GM12878 (cell line): Measurements from ENCODE around the gene PPDPF. TPM values are rescaled to one million over a fixed set of nuclear protein-coding genes. Genes with fewer than 3 reads are reported as not detected.

Experiments used
- ATAC-seq: fragments of 200-7000 bp; cut with Tn5 transposase; 3 replicates; pipeline ENCODE4 v1.9.1; 2020; ENCODE audit warnings: mild to moderate bottlenecking, moderate library complexity
- BruUV-seq: library from RNA; stranded (reverse); fragments of 400-500 nt; replicated peaks from 2 replicates; lab custom pipeline; 2021; lab: Mats Ljungman, UMichigan
- CTCF ChIA-PET: fragments of 300-600 bp; sonication (Branson Sonifier 250); formaldehyde crosslinking; extraction: SDS; loops from one replicate; lab custom pipeline; 2021; ENCODE audit warnings: inconsistent platforms; lab: Yijun Ruan, JAX
- POLR2A ChIA-PET: fragments of 350-600 bp; formaldehyde crosslinking; extraction: SDS; loops from one replicate; lab custom pipeline; 2021; ENCODE audit warnings: inconsistent platforms; lab: Charles Lee
- RAD21 ChIA-PET: fragments of 300-600 bp; sonication (Branson Sonifier 250); formaldehyde crosslinking; loops from one replicate; lab custom pipeline; 2023; ENCODE audit warnings: antibody characterized with exemption; ENCODE audit not compliant: unreplicated experiment; lab: Charles Lee
- SMC1A ChIA-PET: fragments of 300-600 bp; sonication (Branson Sonifier 250); formaldehyde crosslinking; loops from one replicate; lab custom pipeline; 2023; ENCODE audit not compliant: unreplicated experiment, uncharacterized antibody; lab: Charles Lee
- DNase-seq: peaks from one replicate; pipeline ENCODE4 v3.0.0-alpha.2; 2011; ENCODE audit warnings: low read depth, low spot score
- FAIRE-seq: peaks from 3 replicates; lab custom pipeline; 2011; peaks lifted over from hg19 to GRCh38; lab: Jason Lieb, UNC
- H2AFZ ChIP-seq: 2 replicates; pipeline ENCODE4 v1.6.0; 2011; ENCODE audit warnings: low read depth, low read length, control low read depth; ENCODE audit not compliant: control insufficient read depth
- H3K27ac ChIP-seq: 2 replicates; pipeline ENCODE4 v1.5.1; 2011; ENCODE audit warnings: control low read depth; ENCODE audit not compliant: control insufficient read depth, insufficient read depth
- H3K27me3 ChIP-seq, 2 experiments: replicated peaks in 1 of 2; 2 replicates each; pipeline versions ENCODE4 v1.6.0 to v1.6.1; 2011; ENCODE audit warnings: low read length in 1 of 2; ENCODE audit not compliant: control insufficient read depth in 2 of 2, insufficient read depth in 2 of 2
- H3K36me3 ChIP-seq, 2 experiments: 2 replicates each; pipeline ENCODE4 v1.5.1; 2011; ENCODE audit warnings: low read length in 1 of 2; ENCODE audit not compliant: control insufficient read depth in 2 of 2, insufficient read depth in 2 of 2
- H3K4me1 ChIP-seq: 2 replicates; pipeline ENCODE4 v1.6.1; 2011; ENCODE audit warnings: mild to moderate bottlenecking, low read length, moderate library complexity, mixed read lengths; ENCODE audit not compliant: control insufficient read depth, insufficient read depth
- H3K4me2 ChIP-seq: 2 replicates; pipeline ENCODE4 v1.6.0; 2011; ENCODE audit warnings: control low read depth; ENCODE audit not compliant: control insufficient read depth, insufficient read depth
- H3K4me3 ChIP-seq: fragments of 200-600 bp; sonication (generic); 2 replicates; pipeline ENCODE4 v1.5.1; 2016
- H3K79me2 ChIP-seq: 2 replicates; pipeline ENCODE4 v1.6.0; 2011; ENCODE audit warnings: low read length; ENCODE audit not compliant: control insufficient read depth, insufficient read depth
- H3K9ac ChIP-seq: 2 replicates; pipeline ENCODE4 v1.8.0; 2011; ENCODE audit warnings: low read length, control low read depth, mixed read lengths; ENCODE audit not compliant: control insufficient read depth, insufficient read depth
- H3K9me3 ChIP-seq: replicated peaks from 3 replicates; pipeline ENCODE4 v1.5.1; 2011; ENCODE audit warnings: mild to moderate bottlenecking, low read length; ENCODE audit not compliant: control insufficient read depth, insufficient read depth
- H4K20me1 ChIP-seq: 2 replicates; pipeline ENCODE4 v1.6.0; 2011; ENCODE audit not compliant: control insufficient read depth, insufficient read depth
- BACH1 ChIP-seq: fragments of 450-650 bp; IDR thresholded peaks from 2 replicates; pipeline ENCODE4 v1.6.1; 2017; ENCODE audit warnings: mild to moderate bottlenecking, borderline replicate concordance
- CBX5 ChIP-seq: sonication (generic); IDR thresholded peaks from 2 replicates; pipeline ENCODE4 v1.6.1; 2016; ENCODE audit warnings: low read depth, moderate library complexity, mild to moderate bottlenecking, inconsistent platforms
- E4F1 ChIP-seq: fragments of 450-650 bp; IDR thresholded peaks from 2 replicates; pipeline ENCODE4 v1.6.1; 2018; ENCODE audit warnings: borderline replicate concordance, mild to moderate bottlenecking; ENCODE audit not compliant: partially characterized antibody
- EZH2 ChIP-seq: IDR thresholded peaks from 2 replicates; pipeline ENCODE4 v1.6.1; 2012; ENCODE audit warnings: low read depth, mild to moderate bottlenecking, control low read depth, inconsistent platforms, low read length, borderline replicate concordance; ENCODE audit not compliant: control insufficient read depth
- JUND ChIP-seq: IDR thresholded peaks from 2 replicates; pipeline ENCODE4 v1.6.1; 2012; ENCODE audit warnings: low read depth, mild to moderate bottlenecking, low read length, improper control_type of control experiment, moderate library complexity
- NR2C1 ChIP-seq: fragments of 450-650 bp; IDR thresholded peaks from 2 replicates; pipeline ENCODE4 v1.6.1; 2017; ENCODE audit warnings: antibody characterized with exemption, mild to moderate bottlenecking, moderate library complexity
- NR2F1 ChIP-seq: fragments of 450-650 bp; conservative IDR thresholded peaks from 2 replicates; pipeline ENCODE4 v1.6.1; 2017; ENCODE audit warnings: mild to moderate bottlenecking
- RAD51 ChIP-seq: fragments of 450-650 bp; IDR thresholded peaks from 2 replicates; pipeline ENCODE4 v1.6.1; 2016; ENCODE audit warnings: moderate library complexity, mild to moderate bottlenecking, inconsistent platforms
- RFX5 ChIP-seq: IDR thresholded peaks from 2 replicates; pipeline ENCODE4 v1.6.1; 2011; ENCODE audit warnings: low read depth, low read length, improper control_type of control experiment
- TARDBP ChIP-seq: IDR thresholded peaks from 2 replicates; pipeline ENCODE4 v1.6.1; 2016; ENCODE audit warnings: borderline replicate concordance
- TCF3 ChIP-seq: IDR thresholded peaks from 2 replicates; pipeline ENCODE4 v1.6.1; 2012; ENCODE audit warnings: low read depth, mild to moderate bottlenecking, low read length, borderline replicate concordance; ENCODE audit not compliant: insufficient read depth
- ZNF592 ChIP-seq: fragments of 450-650 bp; IDR thresholded peaks from 2 replicates; pipeline ENCODE4 v1.6.1; 2017; ENCODE audit warnings: mild to moderate bottlenecking, moderate library complexity
- WGBS: methylation state at CpG from one replicate; pipeline ENCODE4 v1.1.6; 2016; ENCODE audit warnings: low lambda C conversion rate; ENCODE audit not compliant: insufficient replicate concordance, insufficient coverage; ENCODE audit errors: missing lambda C conversion rate; 5-methylcytosine and 5-hydroxymethylcytosine counted together
- in situ Hi-C: fragments of 300-500 bp; cut with MboI; formaldehyde crosslinking; loops from 9 replicates; pipeline ENCODE4 v1.14.3; 2018; ENCODE audit warnings: mixed read lengths
- intact Hi-C: fragments of 100-400 bp; cut with micrococcal nuclease; formaldehyde crosslinking; loops from one replicate; pipeline ENCODE4 v1.14.2; 2022; ENCODE audit not compliant: unreplicated experiment
- polyA plus RNA-seq, 11 experiments: library from polyadenylated mRNA; depleted of rRNA in 4 of 11; unstranded in 6 of 11; stranded (reverse) in 5 of 11; fragments of >200 nt; fragmentation: Nextera tagmentation in 4 of 11; fragmentation: Illumina TruSeq in 1 of 11; extraction: Ambion mirVana in 4 of 11; extraction: Trizol in 1 of 11; gene quantifications; 1 replicate in 1 of 11; 2 replicates in 10 of 11; pipeline versions ENCODE4 v1.2.1 to v1.2.3, GENCODE V29; 2011 to 2016; ENCODE audit warnings: inconsistent platforms in 2 of 11, missing spikeins in 2 of 11, low read depth in 1 of 11
- total RNA-seq, 4 experiments: library from RNA; depleted of rRNA in 3 of 4; stranded (reverse); fragments of >200 nt in 3 of 4; fragmentation: Illumina TruSeq in 1 of 4; extraction: Trizol in 1 of 4; gene quantifications; 2 replicates each; pipeline versions ENCODE4 v1.2.1 to v1.2.3, GENCODE V29; 2013 to 2021
- TF ChIP-seq, protein P1 (sequence below): fragments of 450-650 bp; IDR thresholded peaks from 2 replicates; pipeline ENCODE4 v1.6.1; 2016; ENCODE audit warnings: mild to moderate bottlenecking

The PPDPF gene
- total and polyA plus RNA-seq, 10 of the 15 experiments (the other 5 are each of a cell fraction or from before 2014, with no cell fraction given): 0.32 to 154 (median 22.8) TPM

DNA sequence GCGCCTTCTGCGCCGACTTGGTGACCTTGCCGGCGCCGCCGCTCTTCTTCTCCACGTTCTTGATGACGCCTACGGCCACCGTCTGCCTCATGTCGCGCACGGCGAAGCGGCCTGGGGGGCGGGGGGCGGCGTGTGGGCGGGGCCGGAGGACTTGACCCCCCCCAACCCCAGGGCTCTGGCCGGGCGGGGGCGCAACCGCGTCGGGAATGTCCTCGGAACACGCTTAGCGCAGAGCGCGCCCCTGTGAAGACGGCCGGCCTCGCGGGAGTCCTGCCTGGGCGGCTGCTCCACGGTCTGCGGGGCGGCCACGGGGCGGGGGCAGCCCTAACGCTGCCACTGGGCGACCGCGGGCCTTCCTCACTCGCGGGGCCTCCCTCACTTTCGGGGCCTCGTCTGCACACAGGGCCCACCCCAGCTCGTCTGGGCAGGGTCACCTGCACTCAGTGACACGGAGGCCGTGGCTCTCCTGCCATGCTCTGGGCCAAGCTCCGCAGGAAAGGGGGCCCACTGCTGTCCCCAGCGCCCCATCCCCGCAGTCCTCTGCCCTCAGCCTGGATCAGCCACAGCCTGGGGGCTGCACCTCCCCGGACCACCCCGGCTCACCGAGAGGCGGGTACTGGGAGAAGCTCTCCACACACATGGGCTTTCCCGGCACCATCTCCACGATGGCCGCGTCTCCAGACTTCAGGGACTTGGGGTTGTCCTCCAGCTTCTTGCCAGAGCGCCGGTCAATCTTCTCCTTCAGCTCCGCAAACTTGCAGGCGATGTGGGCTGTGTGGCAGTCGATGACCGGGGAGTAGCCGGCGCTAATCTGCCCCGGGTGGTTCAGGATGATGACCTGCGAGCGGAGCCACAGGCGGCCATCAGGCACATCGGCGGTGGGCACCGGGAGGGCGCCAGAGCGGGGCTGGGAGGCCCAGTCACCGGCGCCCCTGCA lies 32.0 kb upstream of the PPDPF start (continued):
- TF ChIP-seq EZH2: no peak
- TF ChIP-seq, protein P1, sequence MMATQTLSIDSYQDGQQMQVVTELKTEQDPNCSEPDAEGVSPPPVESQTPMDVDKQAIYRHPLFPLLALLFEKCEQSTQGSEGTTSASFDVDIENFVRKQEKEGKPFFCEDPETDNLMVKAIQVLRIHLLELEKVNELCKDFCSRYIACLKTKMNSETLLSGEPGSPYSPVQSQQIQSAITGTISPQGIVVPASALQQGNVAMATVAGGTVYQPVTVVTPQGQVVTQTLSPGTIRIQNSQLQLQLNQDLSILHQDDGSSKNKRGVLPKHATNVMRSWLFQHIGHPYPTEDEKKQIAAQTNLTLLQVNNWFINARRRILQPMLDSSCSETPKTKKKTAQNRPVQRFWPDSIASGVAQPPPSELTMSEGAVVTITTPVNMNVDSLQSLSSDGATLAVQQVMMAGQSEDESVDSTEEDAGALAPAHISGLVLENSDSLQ: no peak
- TF ChIP-seq RAD51: no peak

GRCh38 chr20:63490416-63490815 lies 30.1 kb upstream of the PPDPF start:
- no peak overlapping the region for H3K9ac ChIP-seq
- H3K4me1 ChIP-seq: no peaks in the 10 kb centered on the region
- no peak overlapping the region for H3K27ac ChIP-seq
- ChIA-PET RAD21 (no interaction called here), SMC1A (no interaction called here), POLR2A (no interaction called here), CTCF (no interaction called here)
- intact Hi-C loops (no loop called here), in situ Hi-C loops (no loop called here)
- no peaks in the 10 kb centered on the region for H3K36me3 ChIP-seq
- peaks cover 0 to 1% of the 10 kb centered on the region in 2 experiments; a peak in 1 of 4 replicates for H3K27me3 ChIP-seq
- no peaks in the 10 kb centered on the region for H4K20me1 ChIP-seq
- ATAC-seq: no peak
- no peak for DNase-seq
- H3K79me2 ChIP-seq: no peaks in the 10 kb centered on the region
- H3K4me3 ChIP-seq: no peak overlapping the region
- no peak overlapping the region for H3K4me2 ChIP-seq
- H2AFZ ChIP-seq: no peak overlapping the region
- BruUV-seq: no TSS peak
- no peak for FAIRE-seq
- H3K9me3 ChIP-seq: no peaks in the 10 kb centered on the region
- WGBS: 48% methylated on average over 22 of the region's 24 CpGs
- TF ChIP-seq TCF3 (no peak), JUND (no peak), RFX5 (no peak), CBX5 (no peak), TARDBP (no peak), NR2F1 (no peak), BACH1 (no peak), NR2C1 (no peak), RAD51 (no peak), E4F1 (no peak), ZNF592 (no peak)
